GM18519 (cell line): ENCODE data around the gene CEND1.
"Not testable (repeated sequence)": the region's sequence is repeated elsewhere in the genome, so short reads cannot be mapped to it uniquely, and the experiment has no call there.

Source experiments
- ATAC-seq: cut with Tn5 transposase; IDR thresholded peaks from one replicate; pipeline ENCODE4 v1.9.1; 2021; ENCODE audit warnings: mild to moderate bottlenecking, moderate library complexity; ENCODE audit not compliant: unreplicated experiment, low FRiP score

The CEND1 gene

DNA sequence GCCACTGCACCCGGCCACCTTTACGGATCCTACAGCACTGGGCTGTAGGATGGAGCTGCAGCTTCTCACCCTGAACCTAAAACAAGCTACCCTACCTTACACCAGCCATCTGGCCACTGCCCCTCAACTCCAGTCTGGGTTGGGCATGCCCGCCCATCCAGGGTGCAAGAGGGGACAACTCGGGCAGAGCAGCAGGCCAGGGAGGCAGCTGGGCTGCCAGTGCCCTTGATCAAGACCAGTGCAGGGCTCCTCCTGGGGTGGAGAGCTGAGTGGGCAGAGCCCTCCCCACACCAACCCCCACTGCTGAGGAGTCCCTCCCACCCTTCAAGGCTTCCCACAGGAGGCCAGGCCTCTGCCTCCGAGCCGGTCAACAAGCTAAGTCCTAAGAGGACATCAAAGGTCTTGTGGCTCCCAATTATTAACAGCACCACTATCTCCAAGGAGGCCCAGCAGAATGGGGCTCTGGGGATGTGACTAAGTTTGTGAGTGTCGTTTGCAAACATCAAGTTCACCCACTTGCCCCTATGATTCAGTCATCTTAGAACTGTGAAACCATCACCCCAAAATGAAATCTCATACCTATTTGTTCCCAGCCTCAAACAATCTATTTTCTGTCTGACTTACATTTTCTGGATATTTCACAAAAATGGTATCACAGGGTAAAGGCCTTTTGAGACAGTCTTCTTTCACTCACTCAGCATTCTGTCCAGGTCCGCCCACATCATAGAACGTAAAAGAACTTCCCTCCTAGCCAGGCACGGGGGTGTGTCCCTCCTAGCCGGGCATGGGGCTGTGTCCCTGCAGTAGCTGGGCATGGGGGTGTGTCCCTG, 23.6 kb downstream of the CEND1 start:
- no peak for ATAC-seq

DNA sequence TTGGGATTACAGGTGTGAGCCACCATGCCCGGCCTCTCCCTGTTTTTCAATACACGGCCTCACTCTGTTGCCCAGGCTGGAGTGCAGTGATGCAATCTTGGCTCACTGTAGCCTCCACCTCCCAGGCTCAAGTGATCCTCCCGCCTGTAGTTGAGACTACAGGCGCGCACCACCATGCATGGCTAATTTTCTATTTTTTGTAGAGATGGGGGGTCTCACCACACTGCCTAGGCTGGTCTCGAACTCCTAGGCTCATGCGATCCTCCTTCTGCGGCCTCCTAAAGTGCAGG, 24.1 kb downstream of the CEND1 start:
- no peak for ATAC-seq

- no peak for ATAC-seq
These were observed 24.7 kb downstream of the CEND1 start for GRCh38 chr11:765025-765801.

- no peak for ATAC-seq
These were observed 25.4 kb downstream of the CEND1 start for GRCh38 chr11:764322-765024.

GRCh38 chr11:763549-764321, 26.2 kb downstream of the CEND1 start:
- ATAC-seq, result no peak

- ATAC-seq, result no peak
These were observed 26.8 kb downstream of the CEND1 start for GRCh38 chr11:763073-763463.

DNA sequence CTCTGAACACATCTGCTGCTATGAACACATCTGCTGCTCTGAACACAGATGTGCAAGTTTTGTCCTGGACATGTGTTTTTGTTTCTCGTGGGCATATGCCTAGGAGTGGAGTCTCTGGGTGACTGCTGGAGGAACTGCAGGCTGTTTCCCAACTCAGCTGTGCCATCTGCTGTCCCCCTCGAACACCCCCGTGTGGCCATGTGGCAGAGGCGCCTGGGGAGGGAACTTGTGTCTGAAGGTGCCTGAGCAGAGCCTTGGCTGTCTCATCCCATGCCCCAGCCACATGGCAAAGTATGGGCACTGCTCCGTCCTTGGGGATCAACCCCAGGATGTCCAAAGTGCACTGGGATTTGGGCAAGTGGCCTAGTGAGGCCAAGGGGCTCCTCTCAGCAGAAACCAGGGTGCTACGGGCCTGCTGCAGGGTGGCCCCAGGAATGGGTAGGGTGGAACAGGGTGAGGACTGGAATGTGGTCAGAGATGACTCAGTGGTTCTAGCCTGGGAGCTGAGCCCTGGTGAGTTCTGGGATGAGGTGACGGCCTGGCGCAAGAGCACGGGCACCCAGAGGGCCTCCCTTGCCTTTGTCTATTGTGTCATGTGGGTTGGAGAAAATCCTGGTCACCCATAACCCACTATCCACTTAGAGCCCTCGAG, 27.3 kb downstream of the CEND1 start:
- no peak for ATAC-seq

GRCh38 chr11:761526-762108, 28.3 kb downstream of the CEND1 start:
- ATAC-seq, result no peak

GRCh38 chr11:760236-760635, 29.7 kb downstream of the CEND1 start:
- ATAC-seq, result no peak

DNA sequence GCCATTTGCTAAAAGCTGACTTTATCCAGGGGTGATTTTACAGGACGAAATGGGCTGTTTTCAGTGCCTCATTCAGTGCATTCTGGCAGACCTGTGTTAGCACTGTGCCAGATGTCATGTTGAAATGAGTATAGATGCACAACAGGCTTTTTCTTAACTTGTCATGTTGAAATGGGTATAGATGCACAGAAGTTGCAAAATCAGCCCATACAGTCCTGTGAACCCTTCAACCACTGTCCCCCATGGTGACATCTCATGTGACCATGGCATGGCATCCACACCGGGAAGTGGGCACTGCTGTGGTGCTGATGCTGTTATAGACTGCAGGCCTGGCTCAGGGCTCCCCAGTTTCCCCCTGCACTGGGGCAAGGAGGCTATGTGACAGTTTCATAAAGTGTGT, 40.2 kb downstream of the CEND1 start:
- no peak for ATAC-seq

DNA sequence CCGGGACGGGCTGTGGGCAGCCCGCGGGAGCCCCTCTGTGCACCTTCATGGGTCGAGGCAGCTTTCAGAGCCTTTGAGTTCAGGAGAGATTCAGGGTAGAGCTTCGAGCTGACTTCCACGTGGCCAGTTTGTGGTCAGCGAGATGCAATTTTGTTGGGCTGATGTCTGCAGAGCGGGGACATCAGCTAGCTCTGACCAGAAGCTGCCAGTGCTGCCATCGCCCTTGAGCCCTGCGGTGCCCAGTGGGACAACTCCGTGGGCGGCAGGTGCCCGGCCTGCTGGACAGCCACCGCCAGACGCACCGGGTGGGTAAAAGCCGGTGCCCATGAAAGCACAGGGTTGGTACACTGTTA, 41.9 kb downstream of the CEND1 start:
- ATAC-seq, result no peak

GRCh38 chr11:747158-748006, 42.5 kb downstream of the CEND1 start, which contains the start of gene TALDO1:
Gene TALDO1, plus strand, starts transcription at chr11:747464. Its CDS starts 18 bp downstream, at chr11:747482.
- ATAC-seq, result peak; percentile 75

DNA sequence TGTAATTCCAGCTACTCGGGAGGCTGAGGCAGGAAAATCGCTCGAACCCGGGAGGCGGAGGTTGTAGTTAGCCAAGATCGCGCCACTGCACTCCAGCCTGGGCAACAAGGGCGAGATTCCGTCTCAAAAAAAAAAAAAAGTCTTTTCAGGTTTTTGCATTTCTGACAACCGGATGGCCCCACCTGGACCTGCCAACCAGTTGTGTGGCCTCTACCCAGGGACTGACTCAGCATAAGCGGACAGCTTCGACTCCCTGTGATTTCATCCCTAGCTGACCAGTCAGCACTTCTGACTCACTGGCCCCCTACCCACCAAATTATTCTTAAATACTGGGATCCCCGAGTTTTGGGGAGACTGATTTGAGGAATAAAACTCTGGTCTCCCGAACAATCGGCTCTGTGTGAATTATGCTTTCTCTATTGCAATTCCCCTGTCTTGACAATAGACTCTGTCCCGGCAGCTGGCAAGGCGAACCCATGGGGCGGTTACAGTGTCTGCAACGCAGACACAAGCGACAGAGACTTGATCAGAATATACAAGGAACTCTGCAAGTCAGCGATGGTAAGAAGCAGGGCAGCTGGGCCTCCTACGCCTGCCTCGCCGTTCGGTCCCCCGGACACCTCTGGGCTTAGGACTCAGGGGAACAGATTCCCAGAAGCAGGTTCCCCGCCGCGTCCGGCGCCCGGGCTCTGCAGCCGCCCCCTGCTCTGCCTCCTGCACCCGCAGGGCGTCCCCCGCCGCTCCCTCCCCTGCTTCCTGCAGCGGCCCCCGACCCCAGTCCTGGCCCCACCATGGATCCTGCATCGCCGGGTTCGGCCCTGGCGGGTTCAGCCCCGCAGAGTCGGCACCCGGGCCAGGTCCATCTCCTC, 43.4 kb downstream of the CEND1 start:
- peak; percentile 9 for ATAC-seq

DNA sequence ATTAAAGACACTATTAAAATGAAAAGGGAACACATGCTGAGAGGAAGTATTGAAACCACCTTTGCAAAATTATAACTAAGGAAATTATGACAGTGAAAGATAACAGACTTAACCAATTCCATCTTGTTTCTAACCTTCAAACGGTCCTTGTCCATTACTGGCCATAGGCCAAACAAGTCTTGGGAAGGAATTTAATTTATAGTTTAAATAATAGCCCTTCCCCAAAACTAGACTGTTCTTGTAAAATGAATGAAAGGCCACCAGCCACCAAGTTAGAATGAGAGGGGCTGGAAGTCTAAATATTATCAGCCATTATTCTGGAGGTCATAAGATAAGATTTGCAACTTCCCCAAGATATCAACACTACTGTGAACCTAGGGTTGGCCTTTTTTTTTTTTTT, 44.5 kb downstream of the CEND1 start:
- no peak for ATAC-seq

DNA sequence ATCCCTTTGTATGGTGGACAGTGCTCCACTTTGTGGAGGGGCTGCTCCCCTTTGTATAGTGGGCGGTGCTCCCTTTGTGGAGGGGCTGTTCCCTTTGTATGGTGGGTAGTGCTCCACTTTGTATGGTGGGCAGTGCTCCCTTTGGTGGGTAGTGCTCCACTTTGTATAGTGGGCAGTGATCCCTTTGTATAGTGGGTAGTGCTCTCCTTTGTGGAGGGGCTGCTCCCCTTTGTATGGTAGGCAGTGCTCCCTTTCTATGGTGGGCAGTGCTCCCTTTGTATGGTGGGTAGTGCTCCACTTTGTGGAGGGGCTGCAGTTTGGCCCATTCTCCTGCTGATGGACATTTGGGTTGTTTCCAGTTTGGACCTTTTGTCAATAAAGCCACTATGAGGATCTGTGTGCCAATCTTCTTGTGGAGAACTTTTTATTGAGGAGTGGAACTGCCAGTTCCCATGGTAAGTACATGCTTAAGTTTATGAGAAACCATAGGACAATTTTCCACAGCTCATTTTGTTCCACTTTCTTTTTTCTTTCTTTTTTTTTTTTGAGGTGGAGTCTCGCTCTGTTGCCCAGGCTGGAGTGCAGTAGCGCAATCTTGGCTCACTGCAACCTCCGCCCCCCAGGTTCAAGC, 47.2 kb downstream of the CEND1 start:
- ATAC-seq, result no peak

GRCh38 chr11:742156-742546, 47.7 kb downstream of the CEND1 start:
- ATAC-seq, result no peak

DNA sequence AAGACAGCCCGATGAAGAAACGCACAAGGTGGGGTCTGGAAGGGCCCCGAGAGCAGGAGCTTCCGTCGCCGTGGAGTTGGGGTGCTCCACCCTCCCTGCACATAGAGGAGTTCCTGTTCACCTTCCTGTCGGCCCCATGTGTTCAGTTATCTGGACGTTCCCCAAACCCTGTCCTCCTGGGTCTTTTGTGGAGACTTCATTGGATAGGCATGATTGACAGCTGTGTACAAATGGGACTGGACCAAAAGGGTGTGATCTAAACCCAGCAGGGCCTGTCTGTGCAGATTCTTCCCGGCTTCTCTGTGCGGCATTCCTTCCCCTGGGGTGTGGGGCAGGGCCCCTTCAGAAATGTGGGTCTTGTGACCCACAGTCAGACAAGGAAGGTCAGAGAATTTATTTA, 52.0 kb downstream of the CEND1 start:
- not testable (repeated sequence) for ATAC-seq

- no peak for ATAC-seq
These were observed 52.5 kb downstream of the CEND1 start for GRCh38 chr11:737366-737765.
